SK-N-MC (cell line): Measurements from ENCODE around the gene STX7.

Experiments
- EZH2 ChIP-seq: fragments of 200-600 bp; sonication (generic); IDR thresholded peaks from one replicate; pipeline ENCODE4 v1.6.1; 2017; ENCODE audit warnings: antibody characterized with exemption
- FOXP2 ChIP-seq: optimal IDR thresholded peaks from 2 replicates; pipeline ENCODE3; 2011; ENCODE audit warnings: mild to moderate bottlenecking, moderate library complexity; ENCODE audit not compliant: insufficient read depth; ENCODE audit errors: extremely low read length, control extremely low read depth
- POLR2AphosphoS5 ChIP-seq: IDR thresholded peaks from 2 replicates; pipeline ENCODE4 v1.6.1; 2012; ENCODE audit warnings: mild to moderate bottlenecking, low read depth, low read length, borderline replicate concordance

- no peak for TF ChIP-seq POLR2AphosphoS5
- no peak for TF ChIP-seq EZH2
- no peak for TF ChIP-seq FOXP2
These were observed 14.3 kb downstream of the STX7 start for GRCh38 chr6:132498638-132499037.
